Measurements from ENCODE around the gene LRRC8D.

DNA sequence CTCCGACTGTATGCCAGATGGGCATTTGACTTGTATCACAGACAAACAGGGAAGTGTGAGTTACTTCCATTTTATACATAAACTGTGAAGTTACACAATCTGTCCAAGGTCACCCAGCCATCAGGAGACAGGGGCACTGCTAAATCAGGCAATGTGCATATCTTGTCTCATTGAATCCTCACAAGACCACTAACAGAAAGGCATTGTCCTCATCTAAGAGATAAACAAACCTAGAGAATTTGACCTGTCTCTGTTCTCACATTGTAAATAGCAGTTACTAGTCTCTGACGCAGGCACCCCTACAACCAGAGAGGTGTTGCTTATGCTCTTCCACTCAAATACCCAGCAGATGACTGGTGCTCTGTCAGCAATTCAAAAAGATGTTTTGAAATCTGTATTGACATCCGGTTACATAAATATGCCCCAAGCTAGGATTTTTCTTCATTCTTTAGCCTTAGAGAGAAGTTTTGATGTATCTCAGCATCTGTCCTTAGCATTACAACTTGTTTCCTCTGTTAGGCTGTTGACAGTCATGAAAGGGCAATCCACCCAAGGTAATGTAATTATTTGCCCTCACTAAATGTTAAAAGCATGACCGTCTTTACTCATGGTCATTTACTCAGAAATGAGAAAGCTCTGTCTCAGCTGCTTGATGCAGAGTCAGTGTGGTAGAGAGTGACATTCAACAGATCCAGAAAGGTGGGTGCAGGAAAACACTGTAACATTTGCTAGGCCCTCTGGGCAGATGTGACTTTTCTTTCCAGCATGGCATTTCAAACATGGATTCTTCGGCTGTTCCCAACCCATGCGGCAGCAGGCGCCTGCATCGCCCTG, 122.2 kb downstream of the LRRC8D start:
- TF ChIP-seq, protein P1, sequence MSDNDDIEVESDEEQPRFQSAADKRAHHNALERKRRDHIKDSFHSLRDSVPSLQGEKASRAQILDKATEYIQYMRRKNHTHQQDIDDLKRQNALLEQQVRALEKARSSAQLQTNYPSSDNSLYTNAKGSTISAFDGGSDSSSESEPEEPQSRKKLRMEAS (IDR thresholded peaks at IDR 0.05) = no peak
- TF ChIP-seq, protein P2, sequence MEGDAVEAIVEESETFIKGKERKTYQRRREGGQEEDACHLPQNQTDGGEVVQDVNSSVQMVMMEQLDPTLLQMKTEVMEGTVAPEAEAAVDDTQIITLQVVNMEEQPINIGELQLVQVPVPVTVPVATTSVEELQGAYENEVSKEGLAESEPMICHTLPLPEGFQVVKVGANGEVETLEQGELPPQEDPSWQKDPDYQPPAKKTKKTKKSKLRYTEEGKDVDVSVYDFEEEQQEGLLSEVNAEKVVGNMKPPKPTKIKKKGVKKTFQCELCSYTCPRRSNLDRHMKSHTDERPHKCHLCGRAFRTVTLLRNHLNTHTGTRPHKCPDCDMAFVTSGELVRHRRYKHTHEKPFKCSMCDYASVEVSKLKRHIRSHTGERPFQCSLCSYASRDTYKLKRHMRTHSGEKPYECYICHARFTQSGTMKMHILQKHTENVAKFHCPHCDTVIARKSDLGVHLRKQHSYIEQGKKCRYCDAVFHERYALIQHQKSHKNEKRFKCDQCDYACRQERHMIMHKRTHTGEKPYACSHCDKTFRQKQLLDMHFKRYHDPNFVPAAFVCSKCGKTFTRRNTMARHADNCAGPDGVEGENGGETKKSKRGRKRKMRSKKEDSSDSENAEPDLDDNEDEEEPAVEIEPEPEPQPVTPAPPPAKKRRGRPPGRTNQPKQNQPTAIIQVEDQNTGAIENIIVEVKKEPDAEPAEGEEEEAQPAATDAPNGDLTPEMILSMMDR (IDR thresholded peaks at IDR 0.05; ENCODE audit: low read depth, low read length, missing input control) = no peak
- TF ChIP-seq, protein P3, sequence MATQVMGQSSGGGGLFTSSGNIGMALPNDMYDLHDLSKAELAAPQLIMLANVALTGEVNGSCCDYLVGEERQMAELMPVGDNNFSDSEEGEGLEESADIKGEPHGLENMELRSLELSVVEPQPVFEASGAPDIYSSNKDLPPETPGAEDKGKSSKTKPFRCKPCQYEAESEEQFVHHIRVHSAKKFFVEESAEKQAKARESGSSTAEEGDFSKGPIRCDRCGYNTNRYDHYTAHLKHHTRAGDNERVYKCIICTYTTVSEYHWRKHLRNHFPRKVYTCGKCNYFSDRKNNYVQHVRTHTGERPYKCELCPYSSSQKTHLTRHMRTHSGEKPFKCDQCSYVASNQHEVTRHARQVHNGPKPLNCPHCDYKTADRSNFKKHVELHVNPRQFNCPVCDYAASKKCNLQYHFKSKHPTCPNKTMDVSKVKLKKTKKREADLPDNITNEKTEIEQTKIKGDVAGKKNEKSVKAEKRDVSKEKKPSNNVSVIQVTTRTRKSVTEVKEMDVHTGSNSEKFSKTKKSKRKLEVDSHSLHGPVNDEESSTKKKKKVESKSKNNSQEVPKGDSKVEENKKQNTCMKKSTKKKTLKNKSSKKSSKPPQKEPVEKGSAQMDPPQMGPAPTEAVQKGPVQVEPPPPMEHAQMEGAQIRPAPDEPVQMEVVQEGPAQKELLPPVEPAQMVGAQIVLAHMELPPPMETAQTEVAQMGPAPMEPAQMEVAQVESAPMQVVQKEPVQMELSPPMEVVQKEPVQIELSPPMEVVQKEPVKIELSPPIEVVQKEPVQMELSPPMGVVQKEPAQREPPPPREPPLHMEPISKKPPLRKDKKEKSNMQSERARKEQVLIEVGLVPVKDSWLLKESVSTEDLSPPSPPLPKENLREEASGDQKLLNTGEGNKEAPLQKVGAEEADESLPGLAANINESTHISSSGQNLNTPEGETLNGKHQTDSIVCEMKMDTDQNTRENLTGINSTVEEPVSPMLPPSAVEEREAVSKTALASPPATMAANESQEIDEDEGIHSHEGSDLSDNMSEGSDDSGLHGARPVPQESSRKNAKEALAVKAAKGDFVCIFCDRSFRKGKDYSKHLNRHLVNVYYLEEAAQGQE (IDR thresholded peaks at IDR 0.05) = no peak
- peak; percentile 18 for TF ChIP-seq FOXA1 (IDR thresholded peaks at IDR 0.05)
- TF ChIP-seq RAD21 (IDR thresholded peaks at IDR 0.05) = peak in 1 of 2 donors; percentile 5
- TF ChIP-seq, protein P4, sequence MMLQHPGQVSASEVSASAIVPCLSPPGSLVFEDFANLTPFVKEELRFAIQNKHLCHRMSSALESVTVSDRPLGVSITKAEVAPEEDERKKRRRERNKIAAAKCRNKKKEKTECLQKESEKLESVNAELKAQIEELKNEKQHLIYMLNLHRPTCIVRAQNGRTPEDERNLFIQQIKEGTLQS (IDR thresholded peaks at IDR 0.05) = no peak
- no peak for TF ChIP-seq RXRA (IDR thresholded peaks at IDR 0.05)

Measured in liver (tissue), 3 donors.